Nucleus accumbens (tissue), 56 donors: ENCODE data around the gene GLYR1.
A peak's percentile ranks its signal among the peaks of the same experiment; 100 is the strongest.
"Not testable (repeated sequence)": the region's sequence is repeated elsewhere in the genome, so short reads cannot be mapped to it uniquely, and the experiment has no call there.

Source experiments
- DNase-seq, 56 donors: peaks; one replicate each; lab custom pipeline; 2025; lab: John Stamatoyannopoulos, UW

GLYR1 gene

DNA sequence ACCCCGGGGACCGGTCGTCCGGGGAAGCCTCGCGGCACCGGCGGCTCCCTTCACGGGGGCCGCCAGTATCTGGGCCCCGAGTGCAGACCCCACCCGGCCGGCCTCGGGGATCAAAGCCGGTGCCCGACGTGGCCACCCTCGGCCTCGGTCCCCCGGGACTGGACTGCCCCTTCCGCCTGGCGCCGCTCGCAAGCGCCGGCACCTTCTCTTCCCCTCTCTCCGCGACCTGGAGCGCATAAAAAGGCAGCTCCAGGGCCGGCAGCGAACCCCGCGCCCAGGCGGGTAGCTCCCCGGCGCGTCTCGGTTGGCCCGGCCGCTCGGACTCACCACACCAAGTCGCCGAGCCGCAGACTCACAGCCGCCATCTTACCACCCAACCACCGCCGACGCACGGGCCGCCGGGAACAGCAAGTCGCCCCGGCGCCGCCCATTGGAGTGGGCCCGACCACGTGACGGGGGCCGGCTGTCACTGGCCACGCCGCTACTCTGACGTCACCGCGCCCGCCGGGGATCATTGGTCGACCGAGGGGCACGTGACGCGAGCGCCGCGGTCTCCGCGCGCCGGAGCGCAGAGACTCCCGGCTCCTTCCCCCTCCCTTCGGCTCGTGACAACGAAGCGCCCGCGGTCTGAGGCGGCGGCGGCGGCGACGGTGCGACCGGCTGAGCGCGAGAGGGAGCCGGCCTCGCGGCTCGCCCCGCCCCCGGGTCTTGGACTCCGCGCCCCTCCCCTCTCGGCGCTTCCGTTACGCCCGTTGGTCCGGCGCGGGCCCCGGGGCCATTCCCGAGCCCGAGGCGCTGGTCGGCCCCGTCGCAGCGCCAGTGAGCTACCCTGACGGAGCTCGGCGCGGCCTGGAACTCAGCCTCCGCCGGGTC lies at the start of gene GLYR1, which contains the start of gene UBN1:
Gene GLYR1, minus strand, starts transcription at position 388 of the 873 bp plus-strand sequence. Its CDS starts 23 bp downstream, at position 365.
Gene UBN1, plus strand, starts transcription at position 581 of the 873 bp plus-strand sequence. CDS start 5,437 bp downstream, outside the sequence.
- DNase-seq, result peak; percentile 39 to 99 (median 96)

DNA sequence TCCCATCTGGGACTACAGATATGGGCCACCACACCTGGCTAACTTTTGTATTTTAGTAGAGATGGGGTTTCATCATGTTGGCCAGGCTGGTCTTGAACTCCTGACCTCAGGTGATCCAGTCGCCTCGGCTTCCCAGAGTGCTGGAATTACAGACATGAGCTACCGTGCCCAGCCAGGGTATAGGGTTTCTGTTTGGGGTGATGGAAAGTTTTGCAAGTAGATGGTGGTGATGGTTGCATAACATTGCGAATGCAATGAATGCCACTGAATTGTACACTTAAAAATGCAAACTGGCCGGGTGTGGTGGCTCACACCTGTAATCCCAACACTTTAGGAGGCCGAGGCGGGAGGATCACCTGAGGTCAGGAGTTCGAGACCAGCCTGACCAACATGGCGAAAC lies 49.7 kb upstream of the GLYR1 start:
- DNase-seq, result not testable (repeated sequence)

GRCh38 chr16:4895366-4895765 lies 48.3 kb upstream of the GLYR1 start:
- DNase-seq, result no peak

DNA sequence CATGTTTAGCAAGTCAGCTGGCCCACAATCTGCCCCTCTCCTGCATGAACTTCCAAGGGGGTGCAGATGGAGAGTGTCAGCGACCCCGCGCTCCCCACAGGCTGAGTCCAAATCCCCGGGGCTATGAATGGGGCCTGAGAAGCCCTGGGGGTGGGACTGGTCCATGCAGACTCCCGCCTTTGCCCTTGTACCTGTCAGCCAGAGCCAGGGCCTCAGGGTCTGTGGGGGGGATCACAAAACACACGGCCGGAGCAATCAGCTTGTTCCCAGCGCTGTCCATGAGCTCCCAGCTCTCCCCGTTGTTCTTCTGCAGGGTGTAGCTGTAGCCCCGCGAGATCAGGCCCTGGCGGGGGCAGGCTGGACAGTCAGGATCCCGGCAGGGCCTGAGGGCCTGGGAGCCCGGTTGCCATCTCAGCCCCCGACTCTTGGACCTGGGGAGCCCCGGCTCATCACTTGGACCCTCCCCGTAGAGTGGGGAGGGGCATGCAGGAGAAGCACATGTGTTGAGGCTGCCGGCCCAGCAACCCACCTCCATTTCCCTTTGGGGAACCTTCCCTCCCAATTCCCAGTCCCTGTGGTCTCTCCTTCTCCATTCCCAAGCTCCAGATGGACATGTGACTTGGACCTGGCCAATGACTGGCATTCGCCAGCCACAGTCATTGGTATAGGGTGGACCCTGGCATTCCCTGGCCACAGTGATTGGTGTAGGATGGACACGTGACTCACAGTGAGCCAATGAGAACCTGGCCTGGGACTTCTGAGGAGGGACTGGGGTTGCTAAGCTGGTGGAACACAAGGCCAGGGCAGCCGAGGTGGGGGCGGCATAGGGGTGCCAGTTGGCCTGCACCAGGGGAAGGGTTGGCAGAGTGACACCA lies 47.4 kb upstream of the GLYR1 start:
- peak in 1 of 56 donors; percentile 4 for DNase-seq

GRCh38 chr16:4893103-4893862 lies 46.2 kb upstream of the GLYR1 start:
- DNase-seq, result no peak

- no peak for DNase-seq
These were observed 45.4 kb upstream of the GLYR1 start for GRCh38 chr16:4892361-4893102.

GRCh38 chr16:4891886-4892216 lies 44.8 kb upstream of the GLYR1 start:
- DNase-seq, result no peak

- DNase-seq, result no peak
These were observed 44.2 kb upstream of the GLYR1 start for GRCh38 chr16:4891097-4891885.

GRCh38 chr16:4890686-4891085 lies 43.6 kb upstream of the GLYR1 start:
- DNase-seq, result no peak

DNA sequence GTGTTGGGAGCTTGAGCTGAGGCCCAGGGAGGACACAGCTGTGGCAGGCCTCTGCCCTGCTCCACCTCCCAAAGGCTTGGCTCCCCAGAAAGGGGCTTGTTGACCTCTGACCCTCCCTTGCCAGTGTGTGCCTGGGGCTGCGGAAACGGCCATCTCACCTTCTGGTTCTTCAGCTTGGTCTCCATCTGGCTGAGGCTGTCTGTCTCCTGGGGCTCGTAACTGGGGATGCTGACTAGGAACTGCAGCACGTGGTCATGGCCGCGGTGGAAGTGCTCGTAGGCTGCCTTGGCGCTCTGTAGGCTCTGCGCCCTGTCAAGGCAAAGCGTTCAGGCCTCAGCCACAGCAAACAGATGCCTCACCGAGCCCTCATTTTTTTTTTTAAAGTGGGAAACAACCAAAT lies 42.9 kb upstream of the GLYR1 start:
- no peak for DNase-seq

- DNase-seq, result no peak
These were observed 41.5 kb upstream of the GLYR1 start for GRCh38 chr16:4888428-4889135.

GRCh38 chr16:4886151-4886550 lies 39.1 kb upstream of the GLYR1 start:
- no peak for DNase-seq

DNA sequence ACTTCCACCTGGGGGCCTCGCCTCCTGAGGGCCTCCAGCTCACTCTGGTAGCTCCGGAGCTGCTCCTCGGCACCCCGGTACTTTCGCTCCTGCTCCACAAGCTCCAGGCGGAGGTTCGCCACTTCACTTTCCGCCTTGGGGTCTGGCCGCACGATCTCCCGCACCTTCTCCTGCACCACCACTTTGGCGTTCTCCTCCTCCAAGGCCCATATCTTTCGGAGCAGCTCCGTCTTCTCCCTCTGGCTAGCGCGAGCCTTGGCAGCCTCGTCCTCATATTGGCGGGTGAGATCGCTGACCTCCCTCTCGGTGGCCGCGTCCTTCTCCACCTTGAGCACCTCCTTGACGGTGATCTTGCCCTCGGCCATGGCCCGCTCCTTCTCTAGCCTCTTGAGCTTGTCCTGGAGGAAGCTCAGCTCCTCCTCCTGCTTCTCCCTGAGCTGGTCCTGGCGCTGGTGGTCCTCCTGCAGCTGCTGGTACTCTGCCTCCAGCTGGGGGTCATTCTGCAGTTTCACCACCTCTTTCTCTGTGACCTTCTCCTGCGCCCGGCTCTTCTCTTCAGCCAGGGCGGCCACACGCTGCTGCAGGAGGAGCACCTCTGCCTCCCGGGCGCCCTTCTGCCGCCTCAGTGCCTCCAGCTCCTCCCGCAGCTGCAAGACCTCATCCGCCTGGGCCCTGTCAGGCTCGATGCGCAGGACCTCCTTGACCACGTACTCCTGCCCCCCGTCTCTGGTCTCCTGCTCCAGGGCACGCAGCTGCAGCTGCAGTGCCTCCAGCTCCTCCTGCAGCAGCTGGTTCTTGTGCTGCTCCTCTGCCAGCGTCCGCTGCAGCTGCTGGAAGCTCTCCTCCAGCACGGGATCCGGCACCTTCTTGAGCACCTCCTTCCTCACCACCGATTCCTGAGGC lies 38.1 kb upstream of the GLYR1 start:
- DNase-seq, result no peak

DNA sequence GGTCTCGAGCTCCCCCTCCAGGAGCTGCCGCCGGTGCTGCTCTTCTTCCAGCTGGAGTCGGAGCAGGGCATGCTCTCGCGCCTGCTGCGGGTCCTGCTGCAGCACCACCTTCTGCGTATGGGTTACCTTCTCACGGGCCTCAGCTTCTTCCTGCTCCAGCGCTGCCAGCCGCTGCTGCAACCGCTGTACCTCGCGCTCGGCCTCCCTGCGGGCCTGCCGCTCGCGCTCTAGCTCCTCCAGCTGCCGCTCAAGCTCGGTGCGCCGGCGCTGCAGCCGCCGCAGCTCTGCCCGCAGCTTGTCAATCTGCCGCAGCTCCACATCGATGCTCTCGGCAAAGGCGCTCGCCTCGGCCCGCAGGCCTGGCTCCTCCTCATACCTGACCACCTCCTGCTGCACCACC lies 37.1 kb upstream of the GLYR1 start:
- no peak for DNase-seq

GRCh38 chr16:4883501-4883900 lies 36.4 kb upstream of the GLYR1 start:
- DNase-seq, result no peak

- DNase-seq, result no peak
These were observed 35.7 kb upstream of the GLYR1 start for GRCh38 chr16:4882633-4883285.
